GM21526 (cell line): ENCODE results near the gene HERPUD1.
"Not testable (repeated sequence)": the region's sequence is repeated elsewhere in the genome, so short reads cannot be mapped to it uniquely, and the experiment has no call there.

Experiments used
- ATAC-seq: cut with Tn5 transposase; IDR thresholded peaks from one replicate; pipeline ENCODE4 v1.9.1; 2021; ENCODE audit warnings: moderate library complexity; ENCODE audit not compliant: unreplicated experiment, low FRiP score

HERPUD1 gene

DNA sequence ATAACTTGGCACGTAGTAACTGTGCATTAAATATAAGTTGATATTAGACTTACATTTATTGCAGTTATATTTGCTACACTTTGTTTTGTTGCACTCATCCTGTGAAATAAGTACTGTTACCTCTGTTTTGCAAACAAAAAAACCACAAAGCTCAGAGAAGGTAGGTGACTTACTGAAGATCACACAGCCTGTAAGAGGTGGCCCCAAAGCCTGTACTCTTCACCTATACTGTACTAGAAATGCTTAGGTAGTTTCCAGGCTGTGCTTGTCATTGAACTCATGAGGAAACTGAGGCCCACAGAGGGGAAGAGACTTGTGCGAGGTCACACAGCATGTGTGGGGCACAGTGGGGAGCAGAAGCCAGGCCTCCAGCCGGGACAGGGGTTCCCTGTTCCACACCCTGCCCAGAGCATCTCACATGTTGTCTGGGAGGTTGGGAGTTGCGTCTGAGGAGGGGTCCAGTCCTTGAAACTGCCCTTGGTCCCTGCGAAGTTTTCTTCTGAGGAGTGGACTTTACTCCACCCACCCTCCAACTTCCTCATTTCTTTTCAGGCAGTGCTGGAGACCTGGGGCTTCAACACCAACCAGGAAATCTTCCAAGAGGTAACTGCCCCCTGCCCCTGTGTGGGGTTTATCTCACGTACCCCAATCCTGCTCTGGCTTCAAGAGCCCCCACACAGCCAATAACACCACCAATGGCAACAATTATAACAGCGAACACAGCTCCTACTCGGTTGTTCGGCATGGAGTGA is 42.8 kb downstream of the HERPUD1 start:
- ATAC-seq, result no peak

DNA sequence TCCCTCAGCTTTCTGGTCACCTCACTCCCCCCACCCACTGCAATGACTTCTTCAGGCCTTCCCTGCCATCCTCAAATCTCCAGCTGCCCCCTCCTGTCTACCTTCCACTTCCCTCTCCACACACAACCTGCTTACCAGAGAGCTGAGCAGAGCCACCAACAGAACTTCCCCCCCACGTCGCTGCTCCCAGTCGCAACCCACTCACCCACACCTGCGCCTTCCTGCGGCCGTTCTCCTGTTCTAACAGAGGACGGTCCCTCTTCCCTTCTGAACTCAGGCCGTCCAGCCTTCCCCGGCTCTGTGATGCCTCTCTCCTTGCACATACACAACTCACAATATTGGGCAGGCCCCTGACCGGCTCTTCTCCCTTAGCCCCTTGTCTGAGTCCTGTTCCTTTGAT is 43.8 kb downstream of the HERPUD1 start:
- no peak for ATAC-seq

DNA sequence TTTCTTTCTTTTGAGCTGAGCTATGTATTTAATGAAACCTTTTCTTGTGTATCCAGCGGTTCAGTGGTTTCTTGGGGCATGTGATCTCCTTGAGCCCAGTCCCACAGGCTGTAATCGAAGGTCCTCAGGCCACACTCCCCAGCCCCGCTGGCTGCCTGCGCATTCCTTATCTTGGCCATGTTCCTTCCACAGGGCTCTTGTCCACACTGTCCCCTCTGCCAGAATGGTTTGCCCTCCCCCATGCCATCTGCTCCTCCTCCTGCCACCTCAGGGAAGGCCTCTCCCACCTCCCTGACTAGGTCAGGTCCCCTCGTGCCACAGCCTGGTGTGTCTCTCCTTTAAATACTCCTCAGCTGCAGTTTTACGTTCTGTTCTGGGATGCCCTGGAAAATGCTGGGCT is 45.3 kb downstream of the HERPUD1 start:
- ATAC-seq, result no peak

DNA sequence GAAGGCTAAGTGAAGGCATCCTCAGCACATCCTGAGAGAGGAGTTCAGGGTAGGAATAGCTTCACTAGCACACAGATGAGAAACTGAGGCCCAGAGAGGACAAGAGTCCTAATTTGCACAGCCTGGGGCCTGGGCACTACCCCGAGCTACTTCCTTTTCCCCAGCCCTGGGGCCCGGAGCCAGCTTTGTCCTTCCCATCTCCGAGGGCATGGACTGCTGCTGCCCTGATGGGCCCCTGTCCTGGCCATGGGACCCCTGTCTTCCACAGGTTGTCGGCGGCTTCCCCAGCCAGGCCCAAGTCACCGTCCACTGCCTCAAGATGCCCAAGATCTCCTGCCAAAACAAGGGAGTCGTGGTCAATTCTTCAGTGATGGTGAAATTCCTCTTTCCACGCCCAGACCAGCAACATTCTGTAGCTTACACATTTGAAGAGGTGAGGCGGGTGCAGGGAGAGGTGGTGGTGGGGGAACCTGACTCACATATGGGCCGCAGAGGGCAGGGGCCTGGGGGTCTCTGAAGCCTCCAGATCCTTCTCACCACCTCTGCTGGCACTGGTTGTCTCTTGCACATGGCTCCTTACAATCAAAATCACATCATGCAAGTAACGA is 46.0 kb downstream of the HERPUD1 start:
- no peak for ATAC-seq

DNA sequence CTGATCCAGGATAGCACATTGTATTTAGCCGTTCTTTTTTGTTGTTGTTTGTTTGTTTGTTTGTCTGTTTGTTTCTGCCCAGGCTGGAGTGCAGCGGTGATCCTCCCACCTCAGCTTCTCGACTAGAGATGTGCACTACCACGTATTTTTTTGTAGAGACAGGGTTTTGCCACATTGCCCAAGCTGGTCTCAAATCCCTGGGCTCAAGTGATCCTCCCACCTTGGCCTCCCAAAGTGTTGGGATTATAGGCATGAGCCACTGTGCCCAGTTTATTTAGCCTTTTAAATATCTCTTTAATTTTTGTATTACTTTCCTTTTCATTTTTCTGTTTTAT is 48.2 kb downstream of the HERPUD1 start:
- ATAC-seq, result no peak

DNA sequence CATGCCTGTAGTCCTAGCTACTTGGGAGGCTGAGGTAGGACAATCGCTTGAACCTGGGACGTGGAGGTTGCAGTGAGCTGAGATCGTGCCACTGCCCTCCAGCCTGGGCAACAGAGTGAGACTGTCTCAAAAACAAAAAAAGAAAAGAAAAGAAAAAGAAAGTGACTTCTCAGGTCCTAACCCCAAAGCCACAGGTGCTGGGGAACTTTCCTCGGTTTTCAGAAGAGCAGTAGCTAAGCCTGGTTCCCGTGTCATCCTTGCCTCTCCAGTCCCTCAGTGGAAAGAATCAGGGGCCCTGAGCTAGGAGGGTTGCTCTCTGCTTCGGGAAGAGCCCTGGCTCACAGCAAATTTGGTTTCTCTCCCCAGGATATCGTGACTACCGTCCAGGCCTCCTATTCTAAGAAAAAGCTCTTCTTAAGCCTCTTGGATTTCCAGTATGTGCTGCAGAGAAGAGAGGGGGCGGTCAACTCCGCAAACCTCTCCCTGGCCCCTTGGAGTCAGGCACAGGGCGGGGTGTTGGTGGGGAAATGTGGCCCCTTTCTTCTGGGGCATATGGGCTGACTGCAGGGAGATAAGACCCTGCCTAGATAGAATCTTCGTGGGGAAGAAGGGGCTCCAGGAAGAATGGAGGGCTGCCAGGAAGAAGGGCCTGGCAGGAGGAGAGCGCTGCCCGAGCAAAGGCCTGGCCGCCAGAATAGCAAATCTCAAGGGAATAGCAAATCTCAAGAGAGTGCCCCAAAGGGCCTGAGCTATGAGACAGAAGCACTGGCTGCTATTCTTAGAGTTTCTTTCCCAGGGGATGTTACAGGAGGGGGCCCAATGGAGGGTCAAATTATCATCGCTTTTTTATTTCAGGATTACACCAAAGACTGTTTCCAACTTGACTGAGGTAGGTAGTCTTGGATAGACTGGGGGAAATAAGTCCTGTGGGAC is 49.1 kb downstream of the HERPUD1 start:
- ATAC-seq, result no peak

DNA sequence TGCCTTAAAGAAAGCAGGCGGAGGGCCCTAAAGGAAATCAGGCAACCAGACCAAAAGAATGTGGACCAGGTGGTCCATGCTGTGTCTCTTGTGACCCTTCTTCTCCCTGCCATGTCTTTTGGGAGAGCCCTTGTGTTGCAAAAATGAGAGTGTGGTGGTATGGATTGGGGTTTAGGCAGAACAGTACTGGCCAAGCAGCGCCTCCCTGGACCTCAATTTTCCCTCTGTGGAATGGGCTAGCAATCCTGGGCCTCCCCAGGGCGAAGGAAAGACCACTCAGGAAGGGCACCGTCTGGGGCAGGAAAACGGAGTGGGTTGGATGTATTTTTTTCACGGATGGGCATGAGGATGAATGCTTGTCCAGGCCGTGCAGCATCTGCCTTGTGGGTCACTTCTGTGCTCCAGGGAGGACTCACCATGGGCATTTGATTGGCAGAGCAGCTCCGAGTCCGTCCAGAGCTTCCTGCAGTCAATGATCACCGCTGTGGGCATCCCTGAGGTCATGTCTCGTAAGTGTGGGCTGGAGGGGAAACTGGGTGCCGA is 49.9 kb downstream of the HERPUD1 start:
- ATAC-seq, result no peak

DNA sequence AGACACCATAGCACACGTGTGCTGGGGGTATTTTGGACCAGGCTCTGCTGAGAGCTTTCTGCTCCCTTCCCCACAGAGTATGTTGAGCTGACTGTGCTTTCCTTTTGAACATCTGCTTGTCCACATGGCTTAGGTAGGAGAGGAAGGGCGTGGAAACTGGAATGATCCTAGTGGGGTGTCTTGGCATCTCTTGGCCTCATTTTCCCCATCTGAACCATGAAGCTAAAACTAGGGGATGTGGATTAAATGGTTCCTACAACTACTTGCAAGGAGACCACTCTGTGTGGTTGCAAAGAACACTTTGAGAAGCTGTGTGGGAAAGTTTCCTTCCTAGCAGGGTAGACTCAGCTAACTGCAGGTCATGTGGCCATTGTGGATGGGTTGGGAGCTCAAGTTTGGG is 50.8 kb downstream of the HERPUD1 start:
- no peak for ATAC-seq

DNA sequence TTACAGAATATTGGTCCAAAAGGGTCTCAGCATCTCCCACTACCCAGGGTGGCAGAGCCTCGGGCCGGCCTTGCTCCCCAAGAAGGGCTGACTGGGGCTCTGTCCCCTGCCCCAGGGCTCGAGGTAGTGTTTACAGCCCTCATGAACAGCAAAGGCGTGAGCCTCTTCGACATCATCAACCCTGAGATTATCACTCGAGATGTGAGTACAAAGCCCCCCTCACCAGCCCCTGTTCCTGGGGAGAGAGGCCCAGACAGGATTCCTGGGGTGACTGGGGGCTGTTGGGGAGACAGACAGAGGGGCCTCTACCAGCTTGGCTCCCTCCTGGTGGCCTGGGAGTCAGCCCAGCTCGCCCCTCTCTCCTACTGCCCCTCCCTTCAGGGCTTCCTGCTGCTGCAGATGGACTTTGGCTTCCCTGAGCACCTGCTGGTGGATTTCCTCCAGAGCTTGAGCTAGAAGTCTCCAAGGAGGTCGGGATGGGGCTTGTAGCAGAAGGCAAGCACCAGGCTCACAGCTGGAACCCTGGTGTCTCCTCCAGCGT is 51.3 kb downstream of the HERPUD1 start:
- ATAC-seq, result no peak

DNA sequence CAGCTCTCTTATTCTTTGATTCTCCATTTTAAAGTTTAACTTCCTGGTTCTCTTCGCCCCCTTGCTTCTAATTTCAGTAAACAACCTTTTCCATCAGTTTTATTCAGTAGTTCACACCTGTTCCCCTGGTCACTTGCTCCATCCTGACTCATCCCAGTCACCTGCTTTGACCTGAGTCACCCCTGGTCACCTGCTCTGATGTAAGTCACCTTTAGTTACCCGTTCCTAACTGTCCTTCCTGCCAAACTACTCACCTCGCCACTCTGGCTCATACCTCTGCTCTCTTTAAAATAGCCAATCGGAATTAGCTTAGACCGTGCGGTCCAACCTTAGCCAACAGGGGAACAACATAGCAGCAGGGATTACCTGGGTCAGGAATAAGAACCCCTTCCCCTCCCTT is 52.7 kb downstream of the HERPUD1 start:
- ATAC-seq, result no peak

DNA sequence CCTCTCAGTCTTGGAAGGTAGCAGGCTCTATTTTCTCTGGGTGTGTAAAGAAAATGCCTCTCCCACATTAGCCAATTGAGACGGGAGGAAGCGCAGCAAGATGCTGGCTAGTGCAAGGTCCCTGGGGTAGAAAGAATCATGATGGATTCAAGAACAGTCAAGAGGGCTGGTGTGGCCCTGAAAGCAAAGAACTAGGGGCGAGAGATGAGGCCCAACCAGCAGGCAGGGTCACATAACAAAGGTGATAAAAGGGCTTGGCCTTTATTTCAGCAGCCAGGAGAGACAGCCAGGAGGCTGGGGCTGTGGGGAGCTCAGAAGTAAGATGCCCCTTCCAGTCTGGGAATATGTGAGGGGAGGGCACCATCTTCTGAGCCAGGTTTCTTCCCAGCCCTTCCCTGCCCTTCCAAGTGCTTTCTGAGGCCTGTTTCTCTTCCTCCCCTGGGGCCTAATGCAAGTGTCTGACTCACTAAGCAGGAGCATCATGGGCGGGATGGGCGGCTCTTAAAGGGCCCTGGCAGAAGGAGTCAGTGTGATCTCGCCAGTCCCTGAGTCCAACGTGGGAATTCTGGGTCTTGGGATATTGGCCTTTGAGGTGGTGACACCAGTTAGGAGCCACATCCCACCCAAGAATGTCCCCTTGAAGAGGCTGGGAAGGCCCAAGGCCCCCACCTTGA is 53.5 kb downstream of the HERPUD1 start:
- ATAC-seq, result no peak

DNA sequence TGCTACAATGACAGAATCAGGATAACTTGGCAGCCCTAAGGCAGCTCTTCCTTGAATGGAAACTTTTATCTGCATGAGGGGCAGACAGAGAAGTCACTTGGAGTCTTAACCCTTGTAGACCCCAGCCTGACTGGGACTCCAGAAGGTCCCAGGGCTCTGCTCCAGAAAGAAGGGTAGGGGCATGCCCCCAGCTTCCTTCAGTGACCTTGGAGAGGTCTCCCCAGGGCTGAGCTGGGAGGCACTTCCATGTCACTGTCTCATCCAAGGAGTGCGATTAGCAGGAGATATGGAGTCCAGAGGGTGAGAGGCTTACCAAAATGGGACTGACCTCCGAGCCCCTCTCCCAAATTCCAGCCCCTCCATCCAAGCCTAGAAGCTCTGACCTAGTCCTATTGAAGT is 54.0 kb downstream of the HERPUD1 start:
- no peak for ATAC-seq

DNA sequence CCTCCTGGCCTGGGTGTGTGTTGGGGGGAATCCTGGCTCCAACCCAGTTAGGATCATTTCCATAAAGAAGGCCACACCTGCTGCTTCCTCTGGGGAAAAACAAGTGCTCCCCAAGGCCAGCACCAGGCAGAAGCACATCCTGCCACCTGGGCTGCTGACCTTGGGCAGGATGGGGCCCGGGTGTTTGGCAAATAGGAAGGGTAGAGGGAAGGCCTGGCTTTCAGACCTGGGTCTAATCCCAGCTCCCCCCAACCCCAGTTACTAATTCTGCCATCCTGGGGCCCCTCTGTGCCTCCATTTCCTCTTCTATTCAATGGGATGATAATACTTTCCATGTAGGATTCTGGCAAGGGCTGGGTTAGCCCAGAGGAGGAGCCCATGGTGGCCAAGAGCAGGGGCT is 54.4 kb downstream of the HERPUD1 start:
- ATAC-seq, result no peak

DNA sequence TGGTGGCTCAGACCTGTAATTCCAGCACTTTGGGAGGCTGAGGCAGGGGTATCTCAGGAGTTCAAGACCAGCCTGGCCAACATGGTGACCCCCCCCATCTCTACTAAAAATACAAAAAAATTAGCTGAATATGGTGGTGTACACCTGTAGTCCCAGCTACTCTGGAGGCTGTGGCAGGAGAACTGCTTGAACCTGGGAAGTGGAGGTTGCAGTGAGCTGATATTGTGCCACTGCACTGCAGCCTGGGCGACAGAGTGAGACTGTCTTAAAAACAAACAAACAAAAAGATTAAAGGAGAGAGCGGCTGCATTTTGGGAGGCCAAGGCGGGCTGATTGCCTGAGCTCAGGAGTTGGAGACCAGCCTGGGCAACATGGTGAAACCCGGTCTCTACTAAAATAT is 55.0 kb downstream of the HERPUD1 start:
- not testable (repeated sequence) for ATAC-seq

DNA sequence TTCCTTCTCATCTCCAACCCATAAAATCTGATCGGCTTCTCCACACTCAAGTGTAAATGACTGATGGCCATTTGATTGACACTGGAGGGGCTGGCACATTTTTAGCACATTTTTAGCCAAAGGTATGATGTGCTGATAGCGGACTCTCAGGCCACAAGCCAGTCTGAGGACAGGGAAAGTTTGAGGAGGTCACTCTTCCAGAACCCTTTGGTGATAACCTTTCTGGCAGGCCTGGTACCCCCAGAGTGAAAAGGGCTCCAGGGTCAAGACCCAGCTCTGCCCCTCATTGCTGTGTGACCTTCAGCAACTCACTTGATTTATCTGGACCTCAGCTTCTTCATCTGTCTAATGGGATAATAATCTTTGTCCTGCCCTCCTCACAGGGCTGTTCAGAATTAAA is 55.8 kb downstream of the HERPUD1 start:
- ATAC-seq, result no peak

DNA sequence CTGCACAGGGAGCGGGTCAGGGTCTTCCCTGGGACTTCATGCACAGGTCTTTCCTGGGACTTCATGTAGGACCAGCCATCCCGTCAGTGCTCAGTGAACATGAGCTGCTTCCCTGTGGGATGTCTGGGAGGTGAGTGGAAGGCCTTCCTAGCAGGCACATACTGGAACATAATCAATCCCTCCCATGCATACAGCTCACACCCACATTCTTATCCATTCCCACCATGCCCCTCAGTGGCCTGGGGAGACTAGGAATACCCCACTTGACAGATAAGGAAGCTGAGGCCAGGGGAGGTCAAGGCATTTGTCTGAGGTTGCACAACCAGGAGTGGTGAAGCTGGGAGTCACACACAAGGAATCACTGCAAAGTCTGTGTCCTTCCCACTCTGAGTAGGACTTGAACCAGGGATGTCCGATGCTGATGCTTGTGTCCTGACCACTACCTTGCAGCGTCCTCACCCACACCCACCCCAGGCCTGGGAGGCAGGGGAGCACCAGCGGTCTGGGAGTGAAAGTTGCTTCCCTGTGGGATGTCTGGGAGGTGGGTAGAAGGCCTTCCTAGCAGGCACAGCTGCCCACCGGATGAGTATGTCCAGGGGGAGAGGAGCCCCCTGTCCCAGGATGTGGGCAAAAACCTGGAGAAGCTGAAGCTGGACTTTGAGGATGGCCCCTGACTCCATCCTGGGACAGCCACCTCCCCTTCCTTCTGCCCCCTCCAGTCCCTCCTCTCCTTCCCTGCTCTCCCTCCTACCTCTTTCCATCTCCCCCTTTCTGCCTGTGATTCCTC is 56.4 kb downstream of the HERPUD1 start:
- ATAC-seq, result no peak

DNA sequence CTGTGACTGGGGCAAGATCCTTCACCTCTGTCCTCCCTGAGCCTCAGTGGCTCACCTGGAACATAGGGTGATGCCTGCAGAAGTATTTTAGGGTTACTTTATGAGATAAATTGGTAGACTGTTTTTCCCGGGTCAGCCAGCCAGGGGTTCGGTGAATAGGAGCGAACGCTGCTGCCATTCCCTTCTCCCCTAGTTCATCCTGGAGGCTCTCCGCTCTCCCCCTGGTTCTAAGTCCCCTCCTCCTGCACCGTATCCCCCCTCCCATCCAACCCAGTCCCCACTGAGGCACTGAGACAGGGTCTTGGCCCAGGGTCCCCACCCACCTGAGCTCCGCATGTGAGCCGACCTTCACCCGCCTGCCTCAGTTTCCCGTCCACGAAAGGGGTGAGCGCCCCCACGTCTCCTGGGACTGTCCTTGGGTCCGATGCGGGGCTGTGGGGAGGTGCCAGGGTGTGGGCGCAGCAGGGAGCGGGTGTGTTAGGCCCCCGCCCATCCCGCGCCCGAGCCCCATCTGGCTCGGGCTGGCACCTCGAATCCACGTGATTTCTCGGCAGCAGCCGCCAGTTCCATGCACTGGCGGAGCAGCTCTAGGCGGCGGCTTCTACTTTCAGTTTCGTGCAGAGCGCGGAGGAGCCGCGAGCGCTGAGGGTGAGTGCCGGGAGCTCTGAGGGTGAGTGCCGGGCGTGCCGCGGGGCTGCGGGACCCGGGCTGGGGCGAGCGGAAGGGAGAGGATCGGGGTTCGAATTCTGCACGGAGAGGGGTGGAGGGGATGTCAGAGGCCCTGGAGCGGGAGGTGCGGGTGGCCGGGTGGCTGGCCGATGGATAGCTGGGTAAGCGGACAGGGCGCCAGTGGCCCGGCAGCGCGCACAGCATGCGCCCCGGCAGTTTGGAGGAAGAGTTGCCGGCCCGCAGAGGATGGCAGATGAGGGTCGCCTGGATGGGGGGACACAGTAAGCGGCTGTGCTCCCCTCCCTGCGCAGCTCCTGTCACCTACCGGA is 57.3 kb downstream of the HERPUD1 start, which contains the start of gene NLRC5:
Gene NLRC5, plus strand, starts transcription at position 610 of the 998 bp plus-strand sequence. CDS start 31,156 bp downstream, outside the sequence.
- peak; percentile 74 for ATAC-seq

DNA sequence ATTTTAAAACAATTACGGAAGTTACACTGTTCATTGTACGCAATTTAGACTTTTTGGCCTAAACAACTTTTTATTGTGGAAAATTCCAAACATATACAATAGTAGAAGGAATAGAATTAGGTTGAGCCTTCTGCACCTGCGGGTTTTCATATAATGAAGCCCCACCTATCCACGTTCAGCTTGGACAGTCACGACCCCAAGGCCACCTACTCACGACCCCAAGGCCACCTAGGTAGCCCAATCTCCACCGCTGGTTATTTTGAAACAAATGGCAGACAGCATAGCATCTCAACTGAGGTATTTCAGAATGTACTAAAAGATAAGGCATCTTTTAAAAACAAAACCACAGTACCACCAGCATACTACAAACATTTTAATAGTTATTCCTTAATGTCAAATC is 58.0 kb downstream of the HERPUD1 start:
- ATAC-seq, result no peak
